Hepatic stellate cell (primary cell): ENCODE data around the gene SCGB1D2.

ENCODE experiments used
- DNase-seq: peaks from one replicate; pipeline ENCODE4 v3.0.0; 2011; ENCODE audit warnings: low spot score

The SCGB1D2 gene

DNA sequence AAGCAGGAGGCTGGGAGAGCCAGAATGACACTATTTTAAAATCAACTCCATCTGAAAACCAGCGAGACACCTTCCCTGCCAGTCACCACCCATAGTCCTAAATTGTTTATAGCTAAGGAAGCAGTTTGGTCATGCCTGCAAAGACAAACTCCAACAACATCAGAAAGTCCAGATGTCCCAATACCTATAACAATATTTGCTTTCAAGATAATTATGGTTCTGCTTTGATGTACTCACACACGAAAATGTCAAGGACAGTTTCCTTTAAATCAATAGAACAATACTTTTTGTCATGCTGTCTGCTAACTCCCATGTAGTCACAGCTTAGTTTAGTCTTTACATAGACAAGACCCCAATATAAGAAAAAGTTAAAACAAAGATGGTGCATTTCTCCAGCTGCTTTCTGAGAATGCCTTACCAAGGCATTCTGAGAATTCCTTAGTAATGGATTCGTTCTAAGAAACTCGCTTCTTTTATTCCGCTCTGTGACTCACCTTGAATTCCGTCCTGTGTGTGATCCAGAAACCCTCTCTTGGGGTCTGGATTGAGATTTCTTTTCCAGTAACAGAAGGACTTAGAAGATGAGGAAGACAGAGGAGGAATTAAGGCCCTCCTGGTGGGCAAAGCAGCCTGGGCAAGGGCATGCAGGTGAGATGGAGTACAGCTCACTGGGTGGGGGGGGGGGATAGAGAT, 18.4 kb downstream of the SCGB1D2 start:
- DNase-seq: no peak

- DNase-seq: no peak
Measured at GRCh38 chr11:62264004-62264403, 22.0 kb downstream of the SCGB1D2 start.

DNA sequence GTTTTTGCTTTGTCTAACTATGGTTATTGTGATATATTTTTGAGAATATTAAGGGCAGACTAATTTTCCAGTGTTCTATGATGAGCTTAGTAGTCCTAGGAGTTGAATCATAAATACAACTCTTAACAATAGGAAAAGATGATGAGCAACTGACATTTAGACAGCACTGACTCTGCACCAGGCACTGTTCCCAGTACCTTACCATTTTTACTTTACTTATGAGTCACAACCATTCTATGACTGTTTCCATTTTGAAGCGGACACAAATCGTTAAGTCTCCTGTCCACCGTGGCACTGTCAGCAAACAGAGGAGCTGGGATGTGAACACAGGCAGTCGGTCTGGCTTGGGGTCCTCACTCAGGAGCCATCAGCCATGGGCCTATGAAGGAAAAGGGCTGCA, 24.5 kb downstream of the SCGB1D2 start:
- no peak for DNase-seq

DNA sequence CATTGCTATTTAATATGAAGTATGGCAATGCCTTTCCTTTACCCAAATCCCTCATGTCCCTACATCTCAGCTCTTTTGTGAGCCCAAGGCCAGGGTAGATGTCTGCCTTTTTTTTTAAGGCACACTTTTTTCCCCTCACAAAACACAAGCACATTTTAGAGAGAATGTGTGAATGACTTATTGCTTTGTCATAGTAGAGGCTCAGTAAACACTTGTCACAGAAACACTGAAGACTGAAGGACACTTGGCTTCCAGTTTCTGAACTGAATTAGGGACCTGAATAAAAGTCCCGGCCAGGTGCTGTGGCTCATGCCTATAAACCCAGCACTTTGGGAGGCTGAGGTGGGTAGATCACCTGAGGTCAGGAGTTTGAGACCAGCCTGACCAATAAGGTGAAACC, 25.0 kb downstream of the SCGB1D2 start:
- DNase-seq: no peak

DNA sequence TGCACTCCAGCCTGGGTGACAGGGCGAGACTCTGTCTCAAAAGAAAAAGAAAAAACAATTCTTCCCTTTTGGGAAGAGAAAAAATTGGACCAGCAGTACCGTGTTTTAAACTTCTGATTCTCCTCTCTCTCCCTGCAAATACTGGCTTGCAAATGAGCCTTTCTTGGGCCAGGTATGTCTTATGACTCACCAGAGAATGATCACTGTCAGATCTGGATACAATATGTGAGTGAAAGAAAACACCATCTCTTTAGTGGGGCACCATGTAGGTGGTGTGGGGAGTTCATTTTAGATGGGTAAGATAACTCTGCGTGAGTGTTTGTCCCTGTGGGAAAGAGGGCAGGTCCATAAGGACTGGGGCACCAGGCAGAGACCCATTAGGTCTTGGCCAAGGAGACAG, 25.5 kb downstream of the SCGB1D2 start:
- DNase-seq: no peak

DNA sequence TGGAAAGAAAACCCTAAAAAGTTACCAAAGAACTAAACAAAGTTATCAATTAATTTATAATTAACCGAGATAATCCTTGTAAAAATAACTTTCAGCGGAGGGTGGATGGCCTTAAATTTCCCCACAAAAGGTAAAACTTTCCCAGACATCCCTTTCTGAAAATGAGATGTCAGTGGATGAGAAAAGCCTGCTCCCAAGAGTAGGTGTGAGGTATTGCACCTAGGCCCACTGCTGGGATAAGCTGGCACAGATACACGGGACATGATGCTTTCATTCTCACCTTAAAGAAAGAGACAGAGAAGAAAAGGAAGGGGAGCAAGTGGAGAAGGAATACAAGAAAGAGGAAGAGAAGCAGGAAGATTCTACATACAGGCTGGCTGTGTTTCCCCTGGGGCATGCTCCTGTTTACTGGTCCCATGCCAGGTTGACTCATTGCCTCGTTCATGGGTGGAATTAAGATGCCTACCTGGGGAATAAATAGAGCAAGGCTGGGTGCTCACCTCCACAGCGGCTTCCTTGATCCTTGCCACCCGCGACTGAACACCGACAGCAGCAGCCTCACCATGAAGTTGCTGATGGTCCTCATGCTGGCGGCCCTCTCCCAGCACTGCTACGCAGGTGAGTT, 27.7 kb downstream of the SCGB1D2 start, which contains the start of gene SCGB2A2:
TSS of gene SCGB2A2 (plus strand) at position 505 of the 625 bp plus-strand sequence. CDS start at position 564, 59 bp downstream.
- DNase-seq: no peak

DNA sequence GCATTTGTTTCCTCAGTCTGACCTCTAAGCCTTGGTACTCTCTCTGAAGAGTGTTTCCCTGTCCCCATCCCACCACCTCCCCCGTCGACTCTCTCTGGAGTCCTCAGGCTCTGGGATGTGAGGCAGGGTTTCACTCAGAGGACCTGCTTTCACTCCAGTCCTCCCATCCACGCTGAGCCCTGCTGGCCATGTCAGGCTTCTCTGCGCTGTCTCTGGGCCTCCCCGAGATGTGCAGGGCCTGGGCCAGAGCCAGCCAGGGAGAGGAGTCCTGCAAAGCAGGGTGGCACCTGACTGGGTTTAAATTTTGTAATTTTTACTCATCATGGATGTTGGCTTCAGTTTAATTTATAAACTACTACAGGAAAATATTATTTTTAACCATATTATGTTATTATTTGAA, 31.2 kb downstream of the SCGB1D2 start:
- DNase-seq: no peak

GRCh38 chr11:62273789-62274275, 31.8 kb downstream of the SCGB1D2 start:
- DNase-seq: no peak

- no peak for DNase-seq
Measured at GRCh38 chr11:62280452-62280851, 38.4 kb downstream of the SCGB1D2 start.
